Measurements from ENCODE around the gene ZFP91.

The ZFP91 gene

DNA sequence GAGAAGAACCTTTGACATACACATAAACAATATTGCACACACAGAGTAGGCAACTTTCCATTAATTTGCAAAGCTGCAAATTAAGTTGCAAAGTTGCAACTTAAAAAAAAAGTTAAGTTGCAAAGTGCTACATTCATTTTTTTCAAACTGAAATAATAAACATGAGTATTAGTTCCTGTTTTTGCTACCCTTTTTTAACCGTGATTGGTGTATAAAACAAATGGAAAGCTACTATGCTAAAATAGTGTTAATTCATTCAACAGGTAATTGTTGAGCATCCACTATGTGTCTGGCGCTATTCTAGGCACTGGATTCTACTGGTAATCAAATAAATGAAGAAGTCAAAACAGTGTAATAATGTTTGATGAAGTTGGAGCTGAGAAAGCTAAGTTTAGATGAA is 8.1 kb downstream of the ZFP91 start:
- DNase-seq, result no peak

DNA sequence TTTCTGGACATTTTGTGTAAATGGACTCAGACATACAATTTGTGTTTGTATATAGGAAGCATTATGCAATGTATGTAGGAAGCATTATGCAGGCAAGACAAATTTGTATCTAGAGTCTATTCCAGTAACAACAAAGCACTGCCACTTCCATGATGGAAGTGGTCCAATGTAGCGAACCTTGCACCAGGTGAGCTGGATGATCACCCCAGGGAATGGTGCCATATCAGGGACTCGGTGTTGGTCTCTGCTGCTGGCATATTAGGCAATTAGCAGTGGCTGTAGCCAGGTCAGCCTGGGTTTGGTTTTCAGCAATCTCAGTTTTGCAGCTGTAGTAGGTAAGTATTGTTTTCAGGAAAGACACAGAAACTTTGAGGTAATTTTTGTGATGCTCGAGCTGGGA is 12.8 kb downstream of the ZFP91 start:
- no peak for DNase-seq

DNA sequence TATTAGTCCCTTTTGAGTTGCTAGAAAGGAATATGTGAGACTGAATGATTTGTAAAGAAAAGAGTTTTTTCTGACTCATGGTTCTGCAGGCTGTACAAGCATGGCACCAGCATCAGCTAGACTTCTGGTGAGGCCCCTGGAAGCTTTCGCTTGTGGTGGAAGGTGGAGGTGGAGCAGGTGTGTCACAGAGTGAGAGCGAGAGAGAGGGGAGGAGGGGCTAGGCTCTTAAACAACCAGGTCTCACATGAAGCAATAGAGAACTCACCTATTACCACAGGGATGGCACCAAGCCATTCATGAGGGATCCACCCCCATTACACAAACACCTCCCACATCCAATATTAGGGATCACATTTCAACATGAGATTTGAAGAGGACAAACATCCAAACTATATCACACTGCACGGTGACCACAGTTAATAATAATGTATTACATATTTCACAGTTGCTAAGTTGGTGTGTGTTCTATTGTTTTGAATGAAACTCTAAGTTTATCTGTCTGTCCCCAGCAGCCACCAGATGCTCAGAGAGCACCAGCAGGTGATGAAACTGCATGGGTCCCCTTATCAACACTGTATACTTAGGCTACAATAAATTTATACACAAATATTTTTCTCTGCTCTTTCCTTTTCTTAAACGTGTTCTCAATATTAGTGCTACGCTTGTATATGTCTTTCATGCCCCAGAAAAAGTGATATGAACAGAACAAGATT is 14.1 kb downstream of the ZFP91 start:
- peak; percentile 61 for DNase-seq

DNA sequence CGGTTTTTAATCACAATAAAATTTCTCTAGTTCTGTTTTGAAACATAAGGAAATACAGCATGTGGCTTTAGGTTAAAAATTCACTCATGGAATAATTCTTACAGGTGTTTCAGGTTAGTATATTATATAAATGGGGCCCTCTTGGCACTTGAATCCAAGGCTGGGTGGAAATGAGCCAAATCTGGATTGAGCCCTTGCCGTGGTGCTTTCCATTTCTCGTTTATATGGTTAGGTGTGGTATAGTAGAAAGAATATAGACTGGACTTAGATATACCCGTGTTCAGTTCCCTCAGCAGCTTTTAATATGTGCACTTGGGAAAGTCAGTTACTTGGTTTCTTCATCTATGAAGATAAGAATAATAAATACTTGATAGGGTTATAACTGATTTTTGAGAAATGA is 16.0 kb downstream of the ZFP91 start:
- no peak for DNase-seq

DNA sequence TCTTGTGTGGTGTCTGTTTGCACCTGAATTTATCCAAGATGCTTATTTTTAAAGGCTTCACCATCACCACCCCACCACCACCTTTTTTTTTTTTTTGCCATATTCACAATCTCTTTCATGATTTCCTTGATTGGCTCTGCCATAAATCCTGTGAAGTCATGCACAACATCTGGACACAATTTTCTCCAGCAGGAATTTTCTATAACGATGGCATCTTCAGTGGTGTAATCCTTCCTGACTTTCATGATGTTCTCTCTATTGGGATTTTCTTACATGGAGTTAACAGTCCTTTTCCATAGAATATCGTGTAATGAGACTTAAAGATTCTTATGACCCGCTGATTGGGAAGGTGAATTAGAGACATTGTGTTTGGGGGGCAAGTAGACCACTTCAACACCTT is 17.8 kb downstream of the ZFP91 start:
- DNase-seq, result no peak

DNA sequence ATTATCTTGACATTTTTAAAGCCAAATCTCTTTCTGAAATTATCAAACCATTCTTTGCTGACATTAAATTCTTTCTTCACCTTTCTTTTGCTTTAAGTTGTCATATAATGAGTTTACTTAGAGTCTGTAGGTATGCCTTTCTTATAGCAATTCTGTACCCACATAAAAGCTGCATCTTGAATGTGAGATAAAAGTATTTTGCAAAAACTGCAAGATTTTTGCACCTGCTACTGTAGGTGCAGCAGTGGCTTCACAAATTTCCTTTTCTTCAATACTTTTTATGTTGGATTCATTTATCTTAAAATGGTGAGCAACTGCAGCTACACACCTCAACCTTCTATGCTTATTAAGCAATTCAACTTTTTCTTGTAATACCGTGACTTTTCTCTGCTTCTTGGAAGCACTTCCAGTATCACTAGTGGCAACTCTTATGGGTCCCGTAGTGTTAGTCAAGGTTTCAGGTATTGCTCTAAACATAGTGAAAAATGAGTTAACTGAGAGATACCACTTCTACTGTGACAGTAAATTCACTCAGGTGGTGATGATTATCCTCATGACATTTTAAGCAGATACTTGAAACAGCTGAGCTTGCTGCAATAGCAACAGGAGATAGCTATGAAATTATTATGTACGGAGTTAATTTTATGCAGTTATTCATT is 18.8 kb downstream of the ZFP91 start:
- no peak for DNase-seq

DNA sequence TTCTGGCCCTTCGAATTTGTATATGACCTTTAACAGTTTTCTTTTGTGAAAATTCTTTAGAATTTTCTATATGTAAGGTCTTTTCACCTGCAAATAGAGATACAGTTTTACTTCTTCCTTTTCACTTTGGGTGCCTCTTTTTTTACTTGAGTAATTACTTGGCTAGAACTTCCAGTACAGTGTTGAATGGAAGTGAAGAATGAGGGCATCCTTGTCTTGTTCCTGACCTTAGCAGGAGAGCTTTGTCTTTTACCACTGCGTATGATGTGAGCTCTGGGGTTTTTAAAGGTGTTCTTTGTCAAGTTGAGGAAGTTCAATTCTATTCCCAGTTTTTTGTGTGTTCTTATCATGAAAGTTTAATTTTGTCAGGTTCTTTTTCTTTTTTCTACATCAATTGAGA is 21.6 kb downstream of the ZFP91 start:
- no peak for DNase-seq

DNA sequence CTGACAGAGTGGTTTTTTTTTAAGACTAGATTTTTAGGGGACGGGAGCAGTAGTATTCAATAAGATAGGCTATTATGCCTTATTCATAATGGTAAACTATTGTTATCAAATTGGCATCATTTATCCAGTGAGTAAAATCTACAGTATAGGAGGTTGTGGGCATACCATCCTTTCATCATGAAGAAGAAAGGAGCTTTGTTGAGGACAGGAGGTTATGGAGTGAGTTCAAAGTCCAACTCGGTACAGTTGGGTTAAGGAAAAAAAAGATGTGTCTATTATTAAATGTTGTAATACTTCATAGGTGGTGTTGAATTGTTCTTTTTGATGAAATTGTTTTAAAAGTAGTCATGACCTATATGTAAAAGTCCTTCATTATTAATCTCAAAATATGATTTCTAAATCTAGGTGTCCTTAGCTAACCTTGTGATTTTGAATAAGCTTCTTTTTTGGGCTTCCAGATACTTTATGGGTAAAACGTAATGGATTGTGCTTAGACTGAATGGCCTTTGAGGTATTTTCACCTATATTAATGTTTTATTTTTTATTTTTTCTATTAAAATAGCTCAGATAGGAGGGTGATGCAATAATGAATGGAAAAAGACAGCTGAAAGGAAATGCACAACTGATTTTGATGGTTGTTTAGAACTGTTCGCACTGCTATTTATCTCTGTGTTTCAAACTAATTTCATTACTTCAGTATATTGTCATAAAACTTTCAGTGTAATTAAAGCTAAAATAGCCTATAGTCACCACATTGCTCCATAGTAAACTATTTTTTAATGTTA is 28.3 kb downstream of the ZFP91 start:
- DNase-seq, result no peak

DNA sequence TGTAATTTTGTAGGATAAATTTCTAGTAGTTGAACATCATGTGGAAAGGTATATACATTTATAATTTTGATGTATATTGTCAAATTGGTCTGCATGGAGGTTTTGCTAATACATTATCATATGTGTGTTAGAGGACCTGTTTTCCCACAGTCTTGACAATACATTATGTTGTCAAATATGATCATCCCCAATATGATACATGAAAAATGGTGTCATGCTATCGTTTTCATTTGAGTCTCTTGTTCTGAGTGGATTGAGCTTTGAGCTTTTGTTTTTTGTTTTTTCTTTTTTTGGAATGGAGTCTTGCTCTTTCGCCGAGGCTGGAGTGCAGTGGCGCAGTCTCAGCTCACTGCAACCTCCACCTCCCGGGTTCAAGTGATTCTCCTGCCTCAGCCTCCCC is 29.5 kb downstream of the ZFP91 start:
- no peak for DNase-seq

DNA sequence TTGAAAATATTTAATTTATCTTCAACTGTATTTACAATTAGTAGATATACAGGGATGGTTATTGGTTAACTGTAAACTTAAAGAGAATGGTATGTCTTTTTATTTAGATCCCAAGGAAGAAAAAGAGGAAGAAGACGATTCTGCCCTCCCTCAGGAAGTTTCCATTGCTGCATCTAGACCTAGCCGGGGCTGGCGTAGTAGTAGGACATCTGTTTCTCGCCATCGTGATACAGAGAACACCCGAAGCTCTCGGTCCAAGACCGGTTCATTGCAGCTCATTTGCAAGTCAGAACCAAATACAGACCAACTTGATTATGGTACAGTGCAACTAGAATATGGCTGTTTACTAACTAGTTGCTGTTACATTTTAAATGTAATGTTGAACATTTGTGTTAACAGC is 30.9 kb downstream of the ZFP91 start:
- DNase-seq, result no peak

DNA sequence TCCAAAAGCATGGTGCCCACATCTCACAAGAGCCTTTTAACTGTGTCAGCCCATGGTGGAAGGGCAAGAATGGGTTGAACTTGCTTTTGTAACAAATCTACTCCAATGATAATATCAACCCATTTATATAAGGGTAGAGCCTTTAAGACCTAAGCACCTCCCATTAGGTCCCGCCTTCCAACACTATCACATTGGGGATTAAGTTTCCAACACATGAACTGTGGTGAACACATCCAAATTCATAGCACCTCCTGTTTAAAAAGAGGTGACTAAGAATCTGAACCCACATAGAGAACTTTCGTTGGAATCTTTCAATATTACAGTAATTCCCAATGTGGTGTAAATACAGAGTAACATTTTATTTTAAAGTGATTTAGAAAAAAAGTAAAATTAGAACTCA is 34.4 kb downstream of the ZFP91 start:
- DNase-seq, result no peak

DNA sequence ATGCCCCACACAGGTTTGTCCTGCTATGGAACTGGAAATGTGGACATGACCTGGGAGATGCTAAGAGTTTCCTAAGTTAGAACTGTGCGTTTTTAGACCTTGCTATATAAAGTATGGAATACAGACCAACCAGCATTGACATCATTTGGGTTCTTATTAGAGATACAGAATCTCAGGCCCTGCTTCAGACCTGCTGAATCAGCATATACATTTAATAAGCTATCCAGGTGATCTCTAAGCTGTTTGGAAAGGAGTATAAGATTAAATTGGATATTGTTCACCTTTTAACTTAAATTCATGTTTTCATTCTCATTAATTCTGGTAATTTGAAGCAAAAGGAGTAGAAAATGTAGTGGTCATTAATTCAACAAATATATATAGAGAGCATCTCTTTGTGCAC is 36.7 kb downstream of the ZFP91 start:
- DNase-seq, result no peak

DNA sequence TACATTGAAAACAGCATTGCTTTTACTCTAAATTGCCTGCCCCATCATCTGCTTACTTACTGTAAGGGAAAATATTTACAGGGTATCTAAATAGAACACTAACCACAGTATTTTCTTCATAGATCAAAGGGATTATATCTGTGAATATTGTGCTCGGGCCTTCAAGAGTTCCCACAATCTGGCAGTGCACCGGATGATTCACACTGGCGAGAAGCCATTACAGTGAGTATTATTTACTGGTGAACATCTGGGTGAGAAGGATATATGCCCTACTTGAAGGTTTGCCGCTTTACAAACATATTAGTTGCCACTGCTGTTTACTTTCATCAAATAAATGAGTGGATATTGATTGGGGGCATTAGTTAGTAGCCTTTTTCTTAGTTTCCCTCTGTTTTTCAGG is 37.7 kb downstream of the ZFP91 start:
- no peak for DNase-seq

DNA sequence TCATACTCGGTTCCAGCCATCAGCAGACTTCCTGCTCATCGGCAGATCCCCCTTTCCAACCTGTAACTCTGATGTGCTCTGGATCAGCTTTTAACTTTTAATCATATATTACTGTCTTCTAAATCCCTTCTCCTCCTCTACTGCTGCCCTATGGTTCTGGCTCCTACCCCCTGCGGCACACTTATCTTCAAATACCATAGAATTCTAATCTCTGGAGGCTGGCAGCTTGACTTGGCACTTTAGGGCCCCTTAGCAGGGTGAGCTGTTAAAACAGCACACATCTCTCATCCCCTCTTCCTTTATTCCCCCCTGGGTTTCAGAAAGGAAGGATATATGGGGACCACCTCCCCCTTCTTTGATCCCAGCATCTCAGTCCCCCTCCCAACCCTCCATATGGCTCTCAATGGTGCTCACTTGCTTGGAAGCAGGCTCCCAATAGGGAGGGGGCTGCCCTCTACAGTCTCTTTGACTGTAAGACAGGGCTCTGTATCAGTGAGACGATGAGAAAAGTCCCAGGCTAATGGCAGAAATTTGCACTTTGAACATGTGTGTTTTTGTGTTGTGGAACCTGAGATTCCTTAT is 39.2 kb downstream of the ZFP91 start:
- DNase-seq, result no peak

DNA sequence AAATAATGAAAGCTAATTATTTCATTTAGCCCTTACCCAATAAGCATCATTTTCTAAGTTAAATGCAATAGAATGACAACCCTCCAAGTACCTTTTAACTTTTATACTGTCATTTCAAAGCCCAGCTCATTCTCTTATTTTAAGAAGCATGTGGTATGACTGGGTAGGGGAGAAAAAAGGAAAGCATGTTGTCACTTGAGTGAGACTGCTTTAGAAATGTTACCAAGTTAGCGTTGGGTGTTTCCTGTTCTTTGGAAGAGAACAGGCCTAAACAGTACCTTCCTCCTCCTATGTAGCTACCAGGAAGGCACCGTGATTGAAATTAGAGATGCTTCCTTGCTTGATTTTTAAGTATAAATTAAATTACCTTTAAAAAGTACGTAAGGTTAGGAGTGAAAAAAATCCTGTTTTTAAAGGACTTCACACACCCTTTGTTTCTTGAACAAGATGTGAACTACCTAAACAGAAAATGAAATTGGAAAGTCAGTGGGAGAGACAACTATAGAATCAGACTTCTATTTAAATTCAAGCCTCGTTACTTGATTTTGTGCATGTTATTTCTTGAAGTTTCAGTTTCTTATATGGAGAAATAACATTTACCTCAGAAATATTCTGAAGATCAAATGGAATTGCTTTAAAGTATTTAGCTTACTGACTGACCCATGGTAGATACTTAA is 42.9 kb downstream of the ZFP91 start:
- no peak for DNase-seq

DNA sequence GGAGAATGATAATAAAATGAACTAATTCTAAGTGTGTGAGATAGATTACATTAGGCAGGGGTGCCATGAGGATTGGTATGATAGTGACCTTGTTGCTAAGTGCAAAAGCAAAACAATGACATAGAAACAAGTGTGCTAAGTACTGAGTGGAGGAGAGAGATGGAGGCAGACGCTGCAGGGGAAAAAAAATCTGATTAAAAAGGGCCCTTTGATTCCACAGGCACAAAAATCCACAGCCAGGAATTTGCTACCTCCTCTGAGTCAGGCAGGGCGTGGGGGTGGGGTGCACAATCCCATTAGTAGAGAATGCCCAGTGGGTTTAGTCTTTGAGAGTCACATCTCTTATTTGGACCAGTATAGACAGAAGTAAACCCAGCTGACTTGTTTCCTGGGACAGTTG is 43.5 kb downstream of the ZFP91 start, which contains the start of gene CNTF:
CNTF (plus strand) TSS at position 322 of the 400 bp plus-strand sequence. CDS start 88 bp downstream, outside the sequence.
- no peak for DNase-seq

DNA sequence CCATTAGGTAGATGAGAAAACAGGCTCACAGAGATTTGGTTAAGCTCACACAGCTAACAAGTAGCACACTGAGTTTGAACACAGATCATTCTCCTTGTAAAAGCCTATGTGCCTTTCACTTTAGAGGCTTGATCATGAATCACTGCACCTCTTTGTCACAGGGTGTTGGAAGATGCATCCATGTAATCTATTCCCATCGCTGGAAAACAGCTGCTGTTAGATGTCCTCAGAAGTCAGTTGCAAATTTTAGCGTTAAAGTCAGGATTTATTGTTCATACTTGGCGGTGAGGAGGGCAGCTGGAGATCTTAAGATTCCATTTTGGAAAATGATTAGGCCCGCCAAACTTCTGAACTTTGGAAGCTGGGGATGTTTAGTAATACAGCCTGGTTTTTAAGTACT is 46.2 kb downstream of the ZFP91 start:
- no peak for DNase-seq

DNA sequence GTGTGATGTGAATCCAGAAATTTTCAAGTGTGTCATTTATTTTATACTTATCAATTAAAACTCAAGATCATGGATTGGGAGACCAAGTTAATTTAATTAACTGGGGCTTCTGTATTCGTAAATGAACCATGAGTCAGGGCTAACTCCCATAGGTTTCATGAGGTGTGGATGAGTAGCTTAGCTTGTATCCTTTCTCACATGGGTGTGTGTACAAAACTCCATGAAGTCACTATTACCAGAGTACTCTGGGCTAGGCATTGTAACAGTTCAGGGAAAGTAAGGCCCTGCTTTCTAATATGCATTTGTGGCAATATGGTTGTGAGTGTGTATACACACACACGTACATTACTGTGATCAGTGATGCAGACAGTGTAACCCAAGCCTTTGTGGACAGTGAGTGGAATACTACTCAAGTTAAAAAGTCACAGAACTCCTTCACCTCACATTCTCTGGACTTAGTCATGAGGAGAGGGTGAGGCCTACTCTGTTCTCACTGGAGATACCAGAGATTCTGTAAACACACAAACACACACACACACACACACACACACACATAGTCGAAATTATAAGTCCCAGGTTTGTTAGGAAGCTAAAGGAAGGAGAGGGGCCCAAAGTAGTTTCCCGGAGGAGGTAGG is 47.1 kb downstream of the ZFP91 start:
- DNase-seq, result no peak

DNA sequence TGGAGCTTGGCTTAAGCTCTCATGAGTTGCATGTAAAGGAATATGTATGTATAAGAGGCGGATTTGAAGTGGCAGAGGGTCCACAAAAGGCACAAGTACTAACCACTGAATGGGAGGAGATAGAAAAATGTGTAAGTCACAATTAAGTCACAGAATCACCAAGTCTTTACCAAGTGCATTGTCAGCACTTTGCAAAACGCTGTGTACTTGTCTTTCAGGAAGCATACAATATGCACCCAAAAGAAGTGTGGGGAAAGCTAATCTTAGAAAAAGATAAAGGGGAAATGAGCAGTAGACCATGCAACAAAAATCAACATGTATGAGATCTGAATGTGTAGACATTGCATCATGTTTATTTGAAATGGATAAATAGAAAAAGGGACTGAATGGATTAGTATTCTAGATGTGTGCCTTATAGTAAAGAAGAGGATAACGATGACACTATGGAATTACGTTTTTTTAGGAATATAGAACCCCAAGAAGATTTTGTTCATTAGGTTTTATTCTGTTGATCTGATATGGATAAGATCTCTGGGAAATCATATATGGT is 48.1 kb downstream of the ZFP91 start:
- no peak for DNase-seq

DNA sequence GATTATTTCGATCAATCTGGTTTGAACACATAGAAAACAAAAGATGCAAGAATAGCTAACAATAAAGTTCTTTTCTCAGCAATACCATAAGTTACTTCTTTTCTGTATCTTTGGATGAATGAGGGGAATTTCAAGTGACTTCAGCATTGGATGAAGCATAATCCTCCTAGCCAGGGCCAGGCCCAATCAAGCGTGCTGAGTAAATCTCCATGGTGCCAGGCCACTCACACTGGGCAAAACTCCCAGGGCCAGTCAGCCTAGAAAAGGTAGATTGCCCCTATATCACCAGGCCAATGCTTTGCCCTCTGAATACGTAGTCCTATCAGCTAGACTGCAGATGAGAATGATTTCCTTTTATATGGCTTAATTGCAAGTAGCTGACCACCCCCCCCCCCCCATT is 49.6 kb downstream of the ZFP91 start:
- DNase-seq, result no peak

DNA sequence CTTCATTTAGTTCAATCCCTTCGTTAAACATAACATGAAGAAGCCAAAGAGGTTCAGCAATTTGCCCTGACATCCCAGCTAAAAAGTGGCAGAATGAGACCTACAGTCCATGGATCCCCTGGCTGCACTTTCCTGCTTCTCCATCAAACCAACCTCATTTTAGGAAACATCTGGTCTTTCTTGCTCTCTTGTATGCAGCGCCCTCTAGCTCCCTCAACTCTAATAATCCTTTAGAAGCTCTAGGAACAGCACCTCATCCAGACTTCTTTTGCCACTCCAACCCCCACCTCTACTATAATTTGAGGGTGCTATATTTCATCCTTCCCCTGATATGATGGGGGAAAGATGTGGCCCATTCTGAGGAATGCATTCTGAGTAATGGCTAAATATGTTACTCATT is 51.0 kb downstream of the ZFP91 start:
- no peak for DNase-seq

DNA sequence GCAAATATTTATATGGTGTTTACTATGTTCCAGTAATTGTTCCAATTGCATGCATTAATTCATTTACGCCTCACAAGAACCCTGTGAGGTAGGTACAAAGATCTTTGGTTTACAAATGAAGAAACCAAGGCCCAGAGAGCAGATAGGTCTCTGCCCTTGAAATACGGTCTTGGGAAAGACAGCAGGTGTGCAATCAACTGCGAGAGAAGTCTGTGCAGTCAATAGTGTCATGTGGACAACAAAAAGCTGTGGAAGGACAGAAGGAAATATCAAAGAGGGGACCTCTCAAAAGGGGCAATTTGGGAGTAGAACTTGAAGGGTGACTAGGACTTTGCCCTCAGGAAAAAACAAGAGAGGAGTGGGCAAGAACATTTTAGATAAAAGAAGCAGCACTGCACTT is 52.5 kb downstream of the ZFP91 start:
- DNase-seq, result no peak

Measured in activated naive CD4-positive, alpha-beta T cell treated with Interleukin-2 at 50 U/mL for 16 hours (primary cell).